Measurements from ENCODE around the gene EVPL. TPM values are rescaled to one million over a fixed set of nuclear protein-coding genes. Genes with fewer than 3 reads are reported as not detected.
"Not testable (repeated sequence)": the region's sequence is repeated elsewhere in the genome, so short reads cannot be mapped to it uniquely, and the experiment has no call there.

The EVPL gene
- polyA plus RNA-seq, result 1 to 10 TPM in 1 of 3 donors, under 1 TPM in 2; 0.34 to 1.2 (median 0.59) TPM

GRCh38 chr17:76027159-76027839 is at the start of gene EVPL:
TSS of gene EVPL (minus strand) at chr17:76027306. CDS start at chr17:76027198, 108 bp downstream.
- H3K27ac ChIP-seq (ENCODE audit: low read depth, low read length), result no peak within 1 kb of the TSS
- WGBS, 3 donors, result 52 to 69% (median 58%) methylated on average over 19 to 24 of the region's 24 CpGs

GRCh38 chr17:76076146-76076764 is 49.1 kb upstream of the EVPL start:
- 4 to 23% (median 5%) methylated on average over 38 to 41 of the region's 41 CpGs for WGBS, 3 donors
- no peak overlapping the region for H3K27ac ChIP-seq (ENCODE audit: low read depth, low read length)

GRCh38 chr17:76075364-76076145 is 48.4 kb upstream of the EVPL start:
- WGBS, 3 donors, result 3 to 25% (median 4%) methylated on average over 46 to 48 of the region's 48 CpGs
- H3K27ac ChIP-seq (ENCODE audit: low read depth, low read length), result no peak overlapping the region

GRCh38 chr17:76074390-76075363 is 47.6 kb upstream of the EVPL start, which contains the start of gene GALR2:
TSS of gene GALR2 (plus strand) at chr17:76074781. CDS start at chr17:76074884, 103 bp downstream.
- H3K27ac ChIP-seq (ENCODE audit: low read depth, low read length), result no peak within 1 kb of the TSS
- 3 to 4% (median 4%) methylated on average over 92 of the region's 92 CpGs for WGBS, 3 donors

- H3K27ac ChIP-seq (ENCODE audit: low read depth, low read length), result no peak within 1 kb of the TSS
- 0% methylated on average over 44 to 57 of the region's 57 CpGs for WGBS, 3 donors
Observed at GRCh38 chr17:76072148-76072858, 45.2 kb upstream of the EVPL start, which contains the start of gene SRP68. TSS of gene SRP68 (minus strand) at chr17:76072517. CDS start at chr17:76072491, 26 bp downstream.

- no peak overlapping the region for H3K27ac ChIP-seq (ENCODE audit: low read depth, low read length)
- WGBS, 3 donors, result 4 to 16% (median 12%) methylated on average over 15 of the region's 15 CpGs
Observed at GRCh38 chr17:76071531-76072147, 44.5 kb upstream of the EVPL start.

GRCh38 chr17:76065775-76066174 is 38.7 kb upstream of the EVPL start:
- no peak overlapping the region for H3K27ac ChIP-seq (ENCODE audit: low read depth, low read length)
- WGBS, 3 donors, result 82 to 93% (median 86%) methylated on average over 4 of the region's 4 CpGs

- WGBS, 3 donors, result 84 to 88% (median 85%) methylated on average over 15 of the region's 15 CpGs
- no peak overlapping the region for H3K27ac ChIP-seq (ENCODE audit: low read depth, low read length)
Observed at GRCh38 chr17:76063875-76064546, 36.9 kb upstream of the EVPL start.

GRCh38 chr17:76058264-76058663 is 31.2 kb upstream of the EVPL start:
- H3K27ac ChIP-seq (ENCODE audit: low read depth, low read length), result not testable (repeated sequence)
- 87 to 93% (median 88%) methylated on average over 6 of the region's 6 CpGs for WGBS, 3 donors

GRCh38 chr17:76056882-76057281 is 29.8 kb upstream of the EVPL start:
- WGBS, 3 donors, result 66 to 91% (median 91%) methylated on average over 3 of the region's 3 CpGs
- H3K27ac ChIP-seq (ENCODE audit: low read depth, low read length), result no peak overlapping the region

- H3K27ac ChIP-seq (ENCODE audit: low read depth, low read length), result no peak overlapping the region
- WGBS, 3 donors, result 85 to 99% (median 97%) methylated on average over 4 of the region's 4 CpGs
Observed at GRCh38 chr17:76054112-76054476, 27.0 kb upstream of the EVPL start.

GRCh38 chr17:76053246-76054111 is 26.4 kb upstream of the EVPL start:
- WGBS, 3 donors, result 82 to 86% (median 85%) methylated on average over 17 of the region's 17 CpGs
- H3K27ac ChIP-seq (ENCODE audit: low read depth, low read length), result no peak overlapping the region

GRCh38 chr17:76051561-76051960 is 24.5 kb upstream of the EVPL start:
- no peak overlapping the region for H3K27ac ChIP-seq (ENCODE audit: low read depth, low read length)
- WGBS, 3 donors, result 59 to 86% (median 86%) methylated on average over 6 of the region's 6 CpGs

GRCh38 chr17:76050538-76051467 is 23.7 kb upstream of the EVPL start:
- no peak overlapping the region for H3K27ac ChIP-seq (ENCODE audit: low read depth, low read length)
- WGBS, 3 donors, result 78 to 96% (median 88%) methylated on average over 11 of the region's 11 CpGs
